ENCODE measurements around the gene AP1G2.
"Not testable (repeated sequence)": the region's sequence is repeated elsewhere in the genome, so short reads cannot be mapped to it uniquely, and the experiment has no call there.

AP1G2 gene

GRCh38 chr14:23555882-23556699, 11.5 kb downstream of the AP1G2 start, which contains the start of gene THTPA:
THTPA (plus strand) TSS chr14:23556271; CDS start chr14:23556758, 487 bp downstream.
- peak; percentile 96 for DNase-seq

DNA sequence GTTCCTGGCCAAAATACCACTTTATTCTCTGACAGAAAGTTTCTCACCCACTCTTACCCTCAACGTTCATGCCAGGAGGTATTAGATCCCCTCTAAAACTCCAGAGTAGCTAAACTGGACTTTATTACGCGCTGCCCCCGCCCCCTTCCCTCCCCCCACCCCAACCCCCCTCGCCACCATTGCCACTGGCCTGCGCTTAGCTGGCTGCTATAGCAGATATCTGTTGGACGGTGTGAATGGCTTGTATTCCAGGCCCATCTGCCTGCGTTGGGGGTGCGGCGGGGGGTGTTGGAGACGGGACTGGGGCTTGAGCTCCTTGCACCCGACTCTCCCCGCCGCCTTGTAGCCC, 12.1 kb downstream of the AP1G2 start:
- DNase-seq = no peak

DNA sequence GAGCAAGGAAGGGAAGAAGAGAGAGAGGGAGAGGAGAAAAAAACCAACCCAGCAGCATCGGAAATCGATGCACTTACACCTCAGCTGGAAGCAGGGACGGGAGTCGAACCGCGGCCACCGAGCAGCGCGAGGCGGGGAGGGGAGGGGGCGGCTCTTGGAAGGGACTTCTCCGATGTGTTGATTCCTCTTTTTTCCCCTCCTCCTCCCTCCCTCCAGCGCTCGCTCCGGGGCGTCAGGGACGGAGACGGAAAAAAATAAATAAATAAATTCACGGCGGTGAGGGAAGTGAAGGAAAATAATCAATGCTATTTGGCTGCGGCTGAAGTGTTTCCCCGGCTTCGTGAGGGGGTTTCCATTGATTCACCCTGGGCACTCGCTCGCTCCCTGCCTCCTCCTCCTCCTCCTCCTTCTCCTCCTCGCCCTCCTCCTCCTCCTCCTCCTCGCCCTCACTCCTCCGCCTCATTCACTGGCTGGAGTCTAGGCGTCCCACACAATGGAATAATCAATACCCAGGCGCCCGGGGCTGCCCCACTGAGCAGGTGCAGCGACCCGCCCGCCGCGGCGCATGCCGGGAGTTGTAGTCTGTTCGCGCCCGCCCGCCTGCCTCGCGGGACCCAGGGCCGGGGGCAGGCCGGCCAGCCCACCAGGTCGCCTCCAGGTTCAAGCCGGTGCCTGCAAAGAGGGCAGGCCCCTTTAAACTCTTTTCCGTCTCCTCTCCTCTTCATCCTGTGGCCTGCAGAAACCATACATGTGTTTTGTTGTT, 16.1 kb downstream of the AP1G2 start, which contains the start of gene ZFHX2:
Gene ZFHX2 (minus strand): TSS at position 500 of the 763 bp plus-strand sequence. CDS start 16,440 bp downstream, outside the sequence.
- peak; percentile 89 for DNase-seq

DNA sequence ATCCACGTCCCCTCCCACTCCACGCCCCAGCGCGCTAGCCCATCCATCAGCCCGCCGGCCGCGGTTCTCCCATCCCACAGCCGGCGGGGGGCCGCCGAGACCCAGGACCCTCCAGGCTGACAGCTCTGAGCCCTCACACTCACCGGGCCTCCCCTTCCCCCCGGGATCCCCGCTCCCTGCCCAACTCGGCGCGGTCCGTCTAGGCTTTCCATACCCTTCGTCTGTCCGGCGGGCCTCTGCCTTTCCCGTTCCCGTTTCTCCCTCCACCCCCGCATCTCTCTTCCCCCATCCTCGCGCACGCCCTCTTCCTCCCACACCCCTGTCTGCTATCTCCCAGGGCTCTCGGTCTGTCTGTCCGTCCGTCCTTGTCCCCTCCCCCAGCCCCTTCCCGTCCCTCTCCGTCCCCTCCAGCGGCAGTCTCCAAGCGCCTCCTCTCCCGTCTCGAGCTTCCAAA, 16.8 kb downstream of the AP1G2 start:
- DNase-seq = no peak

GRCh38 chr14:23550131-23550811, 17.3 kb downstream of the AP1G2 start:
- DNase-seq = no peak

DNA sequence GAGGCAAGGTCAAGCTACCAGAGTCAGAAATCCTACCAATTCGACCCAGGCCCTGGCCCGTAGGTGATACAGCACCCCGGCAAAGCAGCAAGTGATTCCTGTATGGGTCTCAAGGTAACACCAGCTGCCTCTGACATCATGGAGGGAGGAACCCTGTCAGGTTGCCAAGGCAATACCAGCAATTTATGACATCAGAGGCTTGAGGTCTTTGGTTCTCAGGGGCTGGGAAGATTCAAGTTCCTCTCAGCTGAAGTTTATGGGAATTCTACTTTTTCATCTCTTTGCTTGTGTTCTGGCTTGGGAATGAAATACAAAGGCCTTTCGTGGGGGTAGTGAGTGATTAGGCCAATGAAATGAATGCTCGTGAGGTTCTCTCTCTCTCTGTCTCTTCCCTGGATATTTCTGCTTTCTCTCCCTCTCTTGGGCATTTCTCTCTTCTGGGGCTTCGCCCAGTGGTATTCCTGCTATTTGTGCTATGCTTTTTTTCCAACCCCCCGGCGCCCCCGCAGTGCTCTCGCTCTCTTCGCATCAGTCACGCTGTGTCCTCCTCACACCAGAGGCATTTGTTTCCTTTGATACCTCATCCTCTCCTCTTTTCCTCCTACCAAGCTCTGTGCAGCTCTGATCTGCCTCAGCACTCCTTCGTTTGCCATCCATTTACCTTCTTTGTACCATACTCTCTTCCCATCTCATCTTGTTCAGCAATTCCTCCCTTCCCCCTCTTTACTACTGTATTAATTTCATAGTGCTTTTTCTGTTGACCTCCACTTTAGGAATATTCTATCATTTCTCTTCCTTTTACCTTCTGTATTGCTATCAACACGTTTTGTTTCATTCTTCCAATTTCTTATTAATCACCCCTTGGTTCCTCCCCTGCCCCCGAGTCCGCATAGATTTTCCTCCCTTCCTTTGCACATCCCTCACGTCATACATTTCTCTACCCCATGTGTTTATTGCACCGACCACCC, 19.0 kb downstream of the AP1G2 start:
- DNase-seq = no peak

DNA sequence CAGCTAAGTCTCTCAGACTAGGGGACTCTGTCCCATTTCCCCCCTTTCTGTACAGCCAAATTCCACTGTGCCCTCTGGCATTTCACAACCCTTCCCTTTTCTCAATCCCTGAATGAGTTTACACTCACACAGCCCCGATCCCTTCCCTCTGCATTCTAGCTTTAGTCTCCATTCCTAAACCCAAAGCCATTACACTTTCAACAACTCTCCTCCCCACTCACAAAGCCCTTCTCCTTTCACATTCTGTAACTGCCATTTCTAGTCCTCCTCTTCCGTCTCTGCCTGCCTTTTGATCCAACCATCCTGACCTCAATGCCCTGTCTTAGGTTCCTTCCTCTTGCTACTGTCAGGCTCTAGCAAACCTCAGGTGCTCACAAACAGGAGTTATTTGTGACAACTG, 19.7 kb downstream of the AP1G2 start:
- no peak for DNase-seq

DNA sequence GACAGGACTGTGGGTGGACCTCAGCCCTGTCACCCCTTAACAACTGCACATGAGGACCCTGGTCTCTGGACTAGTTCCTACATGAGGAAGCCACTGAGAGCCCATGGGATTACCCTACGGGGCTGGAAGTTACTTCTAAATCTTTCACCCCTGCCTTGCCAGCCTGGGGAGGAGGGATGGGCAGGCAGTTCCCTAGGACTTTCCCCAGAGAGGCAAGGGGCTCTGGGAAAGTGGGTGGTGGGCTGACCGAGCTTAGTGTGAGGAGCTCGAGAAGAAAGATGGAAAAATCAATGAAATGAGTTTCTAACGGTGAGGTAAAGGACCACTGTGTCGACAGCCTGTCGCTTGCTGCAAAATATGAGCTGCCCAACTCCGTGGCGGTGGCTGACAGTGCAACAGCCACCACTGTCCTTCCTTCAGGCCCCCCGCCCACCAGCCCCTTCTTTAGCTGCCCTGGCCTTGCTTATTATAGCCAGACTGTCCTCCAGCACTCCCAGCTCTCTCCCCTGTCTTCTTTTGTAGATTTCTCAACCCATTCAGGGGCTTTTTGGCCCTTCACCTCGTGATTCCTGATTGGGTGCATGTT, 21.0 kb downstream of the AP1G2 start:
- DNase-seq = no peak

DNA sequence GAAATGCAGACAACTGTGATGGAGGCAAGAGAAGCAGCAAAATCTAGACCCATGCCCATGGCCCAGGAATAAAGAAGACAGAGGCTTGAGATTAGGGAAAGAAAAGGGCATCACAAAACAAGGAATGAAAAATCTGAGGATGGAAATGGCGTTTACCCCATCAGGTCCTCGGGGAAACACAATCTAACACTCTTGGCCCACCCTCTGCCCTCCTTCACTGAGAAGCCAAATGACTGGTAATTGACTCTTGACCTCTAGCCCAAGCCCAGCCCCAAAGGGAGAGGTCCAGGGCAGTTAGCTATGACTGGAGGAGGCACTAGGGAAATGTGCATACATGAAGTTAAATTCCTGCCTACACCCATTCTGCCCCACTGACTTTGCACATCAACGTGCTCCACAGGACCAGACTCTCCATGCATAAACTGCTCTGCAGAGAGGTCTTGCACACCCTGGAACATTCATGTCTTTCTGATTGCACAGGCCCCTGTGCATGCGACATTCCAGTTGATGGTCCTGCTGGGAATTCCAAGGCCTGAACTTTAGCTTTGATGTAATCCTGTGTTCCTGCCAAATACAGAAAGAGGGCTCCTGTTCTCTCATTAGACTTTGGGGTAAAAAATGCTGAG, 21.7 kb downstream of the AP1G2 start:
- DNase-seq = no peak

DNA sequence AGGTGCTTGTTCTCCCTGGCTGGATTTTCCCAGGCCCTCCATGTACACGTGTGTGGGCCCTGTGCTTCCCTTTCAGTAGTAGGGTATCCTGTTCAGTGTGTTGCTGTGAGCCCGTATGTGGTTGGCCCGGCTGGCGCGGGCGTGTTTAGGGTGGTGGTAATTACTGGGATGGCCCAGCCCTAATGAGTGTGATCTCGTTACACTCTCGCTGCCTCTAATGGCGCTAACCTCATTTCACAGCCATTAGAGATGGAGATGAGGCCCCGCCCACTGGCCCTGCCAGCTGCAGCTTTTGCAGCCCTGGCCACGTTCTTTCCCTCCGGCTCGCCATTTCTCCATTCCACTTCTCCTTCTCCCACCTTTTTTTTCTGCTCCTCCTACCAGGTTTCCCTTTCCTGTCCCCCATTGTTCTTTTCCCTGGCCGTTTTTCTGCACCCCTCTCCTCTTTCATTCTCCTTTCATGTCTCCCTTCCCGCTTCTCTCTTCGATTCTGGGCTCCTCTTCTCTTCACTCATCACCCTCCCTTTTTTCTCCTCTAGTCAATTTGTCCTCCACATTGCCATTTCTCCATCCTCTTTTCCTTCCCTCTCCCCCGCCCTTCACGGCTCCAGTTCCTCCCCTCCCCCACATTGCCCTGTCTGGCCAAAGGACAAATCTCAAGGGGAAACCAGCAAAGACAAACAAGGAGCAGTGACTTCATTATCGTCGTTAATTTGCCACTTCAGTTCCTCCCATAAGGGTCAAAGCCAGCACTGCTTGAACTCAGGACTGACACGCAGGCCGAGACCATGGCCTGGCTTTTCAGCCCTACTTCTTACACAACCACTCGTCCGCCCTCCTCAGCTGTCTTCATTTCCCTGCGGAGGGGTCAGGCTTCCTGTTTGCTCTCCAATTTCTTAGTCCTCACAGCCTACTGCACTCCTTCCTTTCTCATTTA, 22.8 kb downstream of the AP1G2 start:
- DNase-seq = no peak

DNA sequence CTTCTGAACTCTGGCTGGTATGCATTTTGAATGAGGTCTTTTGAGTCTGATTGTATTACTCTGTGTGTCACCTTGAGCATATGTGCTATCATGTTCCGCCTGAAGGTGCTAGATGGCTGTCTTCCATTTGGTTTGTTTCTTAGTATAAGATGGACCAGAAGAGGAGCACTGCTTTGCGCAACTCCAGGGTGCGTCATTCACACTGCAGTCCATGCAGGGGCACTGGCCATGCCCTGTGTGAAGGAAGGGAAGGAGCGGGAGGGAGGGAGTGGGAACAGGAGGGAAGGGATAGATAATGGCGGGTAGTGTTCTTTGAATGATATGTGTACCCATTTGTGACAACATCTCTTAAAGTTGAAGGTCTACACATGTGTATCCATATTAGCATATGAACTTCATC, 24.2 kb downstream of the AP1G2 start:
- DNase-seq = no peak

GRCh38 chr14:23542261-23542660, 25.3 kb downstream of the AP1G2 start:
- no peak for DNase-seq

- no peak for DNase-seq
Measured at GRCh38 chr14:23540141-23540469, 27.5 kb downstream of the AP1G2 start.

DNA sequence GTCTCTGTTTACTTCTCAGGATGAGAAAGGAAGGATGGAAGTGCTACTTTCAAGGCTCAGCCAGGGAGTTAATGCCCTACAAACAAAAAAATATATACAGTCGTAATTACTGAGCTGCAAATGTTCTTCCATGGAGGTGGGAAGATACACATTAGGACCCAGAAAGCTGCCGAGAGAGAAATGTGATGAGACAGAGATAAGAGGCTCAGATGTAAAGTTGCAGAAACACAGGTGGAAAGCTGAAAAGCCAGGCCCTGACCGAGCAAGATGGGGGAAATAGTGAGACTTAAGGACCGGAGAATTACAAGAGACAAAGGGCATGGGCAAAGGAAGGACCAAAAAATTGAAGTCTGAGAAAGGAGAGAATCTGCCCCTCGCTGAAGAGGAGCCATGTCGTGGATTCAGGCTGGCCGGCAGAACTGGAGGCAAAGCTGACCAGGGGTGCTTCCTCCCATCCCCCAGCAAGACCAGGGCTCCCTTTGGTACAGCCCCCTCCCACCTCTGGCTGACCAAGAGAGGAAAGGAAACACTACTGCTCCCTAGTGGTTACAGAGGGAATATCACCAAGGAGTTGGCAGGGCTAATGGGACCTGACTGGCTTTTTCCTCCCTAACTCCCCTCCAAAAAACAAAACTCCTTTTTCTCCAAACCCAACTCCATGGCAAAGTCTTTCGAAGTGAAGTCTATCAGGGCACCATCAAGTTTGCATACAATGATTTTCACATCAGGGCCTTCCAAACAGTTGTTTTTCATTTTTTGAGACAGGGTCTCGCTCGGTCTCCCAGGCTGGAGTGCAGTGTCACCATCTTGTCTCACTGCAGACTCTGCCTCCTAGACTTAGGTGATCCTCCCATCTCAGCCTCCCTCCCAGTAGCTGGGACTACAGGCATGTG, 28.1 kb downstream of the AP1G2 start:
- peak; percentile 65 for DNase-seq

- DNase-seq = no peak
Measured at GRCh38 chr14:23538785-23539184, 28.8 kb downstream of the AP1G2 start.

DNA sequence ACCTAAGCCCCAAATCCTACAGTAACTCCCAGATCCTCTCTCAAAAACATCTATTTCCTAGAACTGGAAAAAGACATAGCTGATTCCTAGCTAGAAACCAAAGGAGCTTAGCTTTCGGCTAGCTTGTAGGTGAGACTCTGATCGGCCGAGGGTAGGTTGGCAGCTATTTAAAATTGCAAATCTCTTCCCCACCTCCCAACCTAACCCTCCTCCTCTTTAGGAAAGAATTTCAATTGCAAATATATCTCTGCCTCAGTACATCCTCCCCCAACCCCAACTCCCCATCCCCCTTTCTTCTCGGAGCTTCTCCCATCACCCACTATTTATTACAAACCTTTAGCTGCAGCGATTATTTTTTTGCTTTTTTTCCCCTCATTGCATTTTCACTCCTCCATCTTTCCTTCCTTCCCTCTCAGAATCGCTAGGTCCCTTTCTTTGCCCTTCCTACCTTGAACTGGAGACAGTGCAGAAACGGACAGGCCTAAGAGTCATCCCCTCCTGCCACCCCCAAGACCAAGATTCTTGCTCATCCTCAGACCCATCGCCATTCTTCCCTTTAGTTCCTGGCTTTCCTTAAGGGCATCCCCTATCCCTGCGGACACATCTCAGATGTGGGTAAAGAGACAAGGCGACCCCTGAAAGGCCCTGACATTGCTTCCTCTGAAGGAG, 29.4 kb downstream of the AP1G2 start:
- DNase-seq = no peak

DNA sequence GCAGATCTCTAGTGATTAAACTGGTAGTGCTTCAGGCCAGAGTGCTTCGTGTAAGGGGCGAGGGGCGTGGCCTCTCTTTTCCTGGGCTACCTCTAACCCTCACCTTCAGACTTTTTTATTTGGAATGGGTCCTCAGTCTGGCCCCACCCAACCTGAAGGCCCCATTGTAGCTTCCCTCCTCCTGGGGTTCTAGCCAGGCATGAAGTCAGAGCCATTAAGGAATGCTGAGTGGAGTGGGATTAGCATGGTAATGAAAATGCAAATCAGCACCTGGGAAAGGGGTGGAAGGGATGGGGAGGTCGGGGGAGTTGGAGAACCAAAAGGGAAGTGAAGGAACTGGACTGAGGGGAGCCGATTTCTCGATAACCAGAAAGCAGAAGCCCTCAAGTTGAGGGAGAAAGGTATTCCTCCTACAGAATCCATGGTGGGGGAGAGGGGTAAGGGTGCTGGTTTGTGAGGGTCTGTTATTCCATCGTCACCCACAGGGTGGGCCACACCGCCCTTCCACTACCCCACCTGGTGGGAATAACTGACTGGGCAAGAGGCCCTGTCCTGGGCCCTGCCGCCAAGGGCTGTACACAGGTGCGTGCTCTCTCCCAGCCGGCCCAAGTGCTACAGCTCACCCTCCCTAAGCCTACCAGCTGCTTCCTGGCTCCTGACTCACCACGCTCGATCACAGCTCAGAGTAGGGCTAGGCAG, 30.1 kb downstream of the AP1G2 start:
- no peak for DNase-seq

GRCh38 chr14:23536906-23537305, 30.7 kb downstream of the AP1G2 start:
- not testable (repeated sequence) for DNase-seq
